Sigmoid colon (tissue), 7 donors: Measurements from ENCODE around the gene ALDH3A2. TPM values are rescaled to one million over a fixed set of nuclear protein-coding genes. Genes with fewer than 3 reads are reported as not detected.
"Not testable (repeated sequence)": the region's sequence is repeated elsewhere in the genome, so short reads cannot be mapped to it uniquely, and the experiment has no call there.

ENCODE experiments used
- DNase-seq: peaks from one replicate; pipeline ENCODE4 v3.0.0-alpha.2; 2019
- H3K27ac ChIP-seq, 4 donors: fragments of 200-600 bp; sonication (generic); one replicate each; pipeline ENCODE4 v1.5.1; 2016 to 2019; ENCODE audit warnings: mild to moderate bottlenecking in 1 of 4
- H3K27me3 ChIP-seq, 3 donors: fragments of 200-600 bp; sonication (generic); one replicate each; pipeline ENCODE4 v1.5.1; 2019; ENCODE audit warnings: mild to moderate bottlenecking in 1 of 3
- H3K36me3 ChIP-seq, 4 donors: fragments of 200-600 bp; sonication (generic); one replicate each; pipeline ENCODE4 v1.5.1; 2016 to 2019
- H3K4me1 ChIP-seq, 4 donors: fragments of 200-600 bp; sonication (generic); one replicate each; pipeline ENCODE4 v1.5.1; 2017 to 2019
- H3K4me3 ChIP-seq, 4 donors: fragments of 200-600 bp; sonication (generic); one replicate each; pipeline ENCODE4 v1.5.1; 2017 to 2019; ENCODE audit warnings: mild to moderate bottlenecking in 2 of 4, moderate library complexity in 1 of 4
- H3K9me3 ChIP-seq, 4 donors: fragments of 200-600 bp in 3 of 4; sonication (generic) in 3 of 4; one replicate each; pipeline versions ENCODE4 v1.5.1 to v1.6.1; 2013 to 2019
- CTCF ChIP-seq, 4 experiments: fragments of 450-650 bp in 3 of 4; fragments of 200-600 bp in 1 of 4; IDR thresholded peaks; one replicate each; pipeline ENCODE4 v1.5.1; 2016 to 2019; ENCODE audit warnings: antibody characterized with exemption in 4 of 4, mild to moderate bottlenecking in 3 of 4, moderate library complexity in 2 of 4
- EP300 ChIP-seq, 4 donors: sonication (generic); formaldehyde crosslinking; IDR thresholded peaks; one replicate each; pipeline ENCODE4 v1.6.1; 2017; ENCODE audit warnings: antibody characterized with exemption in 4 of 4
- POLR2A ChIP-seq, 2 donors: fragments of 450-650 bp; IDR thresholded peaks; one replicate each; pipeline ENCODE4 v1.6.1; 2016; ENCODE audit warnings: antibody characterized with exemption in 2 of 2, mild to moderate bottlenecking in 2 of 2, moderate library complexity in 2 of 2
- POLR2AphosphoS5 ChIP-seq, 4 donors: sonication (generic); formaldehyde crosslinking; IDR thresholded peaks; one replicate each; pipeline ENCODE4 v1.6.1; 2017; ENCODE audit warnings: antibody characterized with exemption in 4 of 4
- WGBS, 2 donors: extraction: QIAGEN DNeasy Blood & Tissue Kit; methylation state at CpG; one replicate each; pipeline ENCODE4 v1.1.7; 2013; 5-methylcytosine and 5-hydroxymethylcytosine counted together
- intact Hi-C: fragments of 100-400 bp; cut with DNase I; formaldehyde crosslinking; loops from one replicate; pipeline ENCODE4 v1.15.1; 2023
- polyA plus RNA-seq, 3 donors: library from polyadenylated mRNA; stranded (reverse); fragments of 200-250 nt; gene quantifications; one replicate each; pipeline ENCODE4 v1.2.3, GENCODE V29; 2013
- total RNA-seq, 4 donors: library from RNA; depleted of rRNA; stranded (reverse); fragments of >200 nt; gene quantifications; one replicate each; pipeline ENCODE4 v1.1.0, GENCODE V29; 2016
- donor health status: healthy with polysubstance abuse.
- donor health status: Bipolar disorder and iron deficiency.
- donor health status: healthy.

ALDH3A2 gene
- total and polyA plus RNA-seq, 7 donors: 45.0 to 104 (median 58.6) TPM

- Histone ChIP-seq H3K9me3 (no peaks in the 10 kb centered on the region), H3K4me1 (peaks cover 0 to 16% (median 0%) of the 10 kb centered on the region in 4 donors), H3K36me3 (peaks cover 9 to 66% (median 10%) of the 10 kb centered on the region in 4 donors), H3K27me3 (no peaks in the 10 kb centered on the region), H3K4me3 (no peak overlapping the region), H3K27ac (peak overlapping the region in 1 of 4 donors; percentile 21)
- intact Hi-C loops: no loop called here
- TF ChIP-seq POLR2A (IDR thresholded peaks at IDR 0.05) (no peak), POLR2AphosphoS5 (IDR thresholded peaks at IDR 0.05) (peak in 2 of 4 donors; percentile 8 to 21), CTCF (IDR thresholded peaks at IDR 0.05) (no peak), EP300 (IDR thresholded peaks at IDR 0.05) (no peak)
- no peak for DNase-seq
- 78 to 83% methylated on average over 5 of the region's 5 CpGs for WGBS, 2 donors
Observed at GRCh38 chr17:19664136-19664820, 15.7 kb downstream of the ALDH3A2 start.

GRCh38 chr17:19664821-19665181, 16.2 kb downstream of the ALDH3A2 start:
- intact Hi-C loops: no loop called here
- H3K36me3 ChIP-seq: peaks cover 9 to 71% (median 10%) of the 10 kb centered on the region in 4 donors

GRCh38 chr17:19669680-19670079, 21.1 kb downstream of the ALDH3A2 start:
- DNase-seq, H3K4me1 ChIP-seq, H3K27ac ChIP-seq, H3K27me3 ChIP-seq, H3K4me3 ChIP-seq, intact Hi-C loops, H3K9me3 ChIP-seq: not testable (repeated sequence)
- H3K36me3 ChIP-seq: peaks cover 0 to 57% (median 6%) of the 10 kb centered on the region in 4 donors
- 97 to 99% methylated on average over 7 of the region's 7 CpGs for WGBS, 2 donors

More at GRCh38 chr17:19664821-19665181, 16.2 kb downstream of the ALDH3A2 start:
- no peaks in the 10 kb centered on the region for H3K9me3 ChIP-seq
- WGBS, 2 donors: 95 to 97% methylated on average over 4 of the region's 4 CpGs
- H3K4me3 ChIP-seq: no peak overlapping the region
- peak overlapping the region in 1 of 4 donors; percentile 4 for H3K27ac ChIP-seq
- no peak for DNase-seq
- H3K27me3 ChIP-seq: no peaks in the 10 kb centered on the region
- TF ChIP-seq POLR2A (IDR thresholded peaks at IDR 0.05) (no peak), POLR2AphosphoS5 (IDR thresholded peaks at IDR 0.05) (no peak), EP300 (IDR thresholded peaks at IDR 0.05) (no peak), CTCF (IDR thresholded peaks at IDR 0.05) (no peak)
- H3K4me1 ChIP-seq: peaks cover 0 to 16% (median 0%) of the 10 kb centered on the region in 4 donors

GRCh38 chr17:19670908-19671307, 22.4 kb downstream of the ALDH3A2 start:
- Histone ChIP-seq H3K4me1 (no peaks in the 10 kb centered on the region), H3K9me3 (no peaks in the 10 kb centered on the region), H3K36me3 (peaks cover 0 to 52% (median 2%) of the 10 kb centered on the region in 4 donors), H3K27ac (peak overlapping the region in 1 of 4 donors; percentile 30), H3K4me3 (no peak overlapping the region), H3K27me3 (no peaks in the 10 kb centered on the region)
- 77 to 87% methylated on average over 2 of the region's 2 CpGs for WGBS, 2 donors
- TF ChIP-seq POLR2A (IDR thresholded peaks at IDR 0.05) (no peak), EP300 (IDR thresholded peaks at IDR 0.05) (no peak), POLR2AphosphoS5 (IDR thresholded peaks at IDR 0.05) (no peak), CTCF (IDR thresholded peaks at IDR 0.05) (no peak)
- no peak for DNase-seq
- intact Hi-C loops: no loop called here

GRCh38 chr17:19671433-19671832, 22.9 kb downstream of the ALDH3A2 start:
- 60 to 78% methylated on average over 4 of the region's 4 CpGs for WGBS, 2 donors
- intact Hi-C loops: no loop called here
- TF ChIP-seq POLR2AphosphoS5 (IDR thresholded peaks at IDR 0.05) (no peak), POLR2A (IDR thresholded peaks at IDR 0.05) (no peak), EP300 (IDR thresholded peaks at IDR 0.05) (no peak), CTCF (IDR thresholded peaks at IDR 0.05) (no peak)
- H3K27me3 ChIP-seq: no peaks in the 10 kb centered on the region
- no peak overlapping the region for H3K4me3 ChIP-seq
- DNase-seq: no peak
- no peaks in the 10 kb centered on the region for H3K9me3 ChIP-seq
- peaks cover 0 to 52% (median 2%) of the 10 kb centered on the region in 4 donors for H3K36me3 ChIP-seq
- H3K4me1 ChIP-seq: no peaks in the 10 kb centered on the region
- H3K27ac ChIP-seq: peak overlapping the region in 1 of 4 donors; percentile 30
